NCI-H2227 (cell line): ENCODE measurements around the gene WNT2.

Experiments used
- DNase-seq: peaks from one replicate; lab custom pipeline; 2025; ENCODE audit not compliant: unreplicated experiment; lab: John Stamatoyannopoulos, UW

Gene WNT2

GRCh38 chr7:117322741-117323304 is at the start of gene WNT2:
Gene WNT2 (minus strand): TSS chr7:117323058. CDS start chr7:117322989, 69 bp downstream.
- no peak for DNase-seq

- DNase-seq = no peak
Measured at GRCh38 chr7:117372073-117372472, 49.2 kb upstream of the WNT2 start.

GRCh38 chr7:117364339-117365080 is 41.7 kb upstream of the WNT2 start:
- no peak for DNase-seq

- no peak for DNase-seq
Measured at GRCh38 chr7:117362294-117362888, 39.5 kb upstream of the WNT2 start.

- no peak for DNase-seq
Measured at GRCh38 chr7:117350027-117350426, 27.2 kb upstream of the WNT2 start.

- DNase-seq = no peak
Measured at GRCh38 chr7:117349570-117349969, 26.7 kb upstream of the WNT2 start.

GRCh38 chr7:117347962-117348672 is 25.3 kb upstream of the WNT2 start:
- no peak for DNase-seq

GRCh38 chr7:117347480-117347879 is 24.6 kb upstream of the WNT2 start:
- DNase-seq = no peak

GRCh38 chr7:117346161-117346560 is 23.3 kb upstream of the WNT2 start:
- DNase-seq = no peak

- no peak for DNase-seq
Measured at GRCh38 chr7:117338020-117338419, 15.2 kb upstream of the WNT2 start.

- DNase-seq = no peak
Measured at GRCh38 chr7:117333168-117333567, 10.3 kb upstream of the WNT2 start.

GRCh38 chr7:117332031-117332430 is 9.2 kb upstream of the WNT2 start:
- DNase-seq = no peak

GRCh38 chr7:117325836-117326235 is 3.0 kb upstream of the WNT2 start:
- DNase-seq = no peak

- no peak for DNase-seq
Measured at GRCh38 chr7:117324960-117325359, 2.1 kb upstream of the WNT2 start.

- peak; percentile 26 for DNase-seq
Measured at GRCh38 chr7:117323851-117324711, 1.2 kb upstream of the WNT2 start.

- peak; percentile 22 for DNase-seq
Measured at GRCh38 chr7:117323305-117323850, 520 bp upstream of the WNT2 start.

GRCh38 chr7:117320523-117320922 is 2.3 kb downstream of the WNT2 start:
- DNase-seq = no peak

- DNase-seq = no peak
Measured at GRCh38 chr7:117319181-117319580, 3.7 kb downstream of the WNT2 start.

- no peak for DNase-seq
Measured at GRCh38 chr7:117313582-117313981, 9.3 kb downstream of the WNT2 start.
